HG03064 (cell line): ENCODE data around the gene CCDC30.
"Not testable (repeated sequence)": the region's sequence is repeated elsewhere in the genome, so short reads cannot be mapped to it uniquely, and the experiment has no call there.

ENCODE experiments used
- ATAC-seq: cut with Tn5 transposase; IDR thresholded peaks from one replicate; pipeline ENCODE4 v1.9.1; 2021; ENCODE audit warnings: low read depth; ENCODE audit not compliant: unreplicated experiment

The CCDC30 gene

DNA sequence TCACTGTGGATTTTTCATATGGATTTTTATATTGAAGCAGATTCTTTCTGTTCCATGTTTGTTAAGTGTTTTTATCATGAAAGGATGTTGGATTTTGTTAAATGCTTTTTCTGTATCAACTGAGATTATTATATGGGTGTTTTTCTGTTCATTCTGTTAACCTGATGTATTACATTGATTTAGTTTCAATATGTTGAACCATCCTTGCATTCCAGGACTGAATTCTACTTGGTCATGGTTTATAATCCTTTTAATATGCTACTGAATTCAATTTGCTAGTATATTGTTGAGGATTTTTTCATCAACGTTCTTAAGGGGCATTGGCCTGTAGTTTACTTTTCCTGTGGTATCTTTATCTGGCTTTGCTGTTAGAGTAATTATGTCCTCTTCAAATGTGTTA lies 55.8 kb downstream of the CCDC30 start:
- ATAC-seq: no peak

DNA sequence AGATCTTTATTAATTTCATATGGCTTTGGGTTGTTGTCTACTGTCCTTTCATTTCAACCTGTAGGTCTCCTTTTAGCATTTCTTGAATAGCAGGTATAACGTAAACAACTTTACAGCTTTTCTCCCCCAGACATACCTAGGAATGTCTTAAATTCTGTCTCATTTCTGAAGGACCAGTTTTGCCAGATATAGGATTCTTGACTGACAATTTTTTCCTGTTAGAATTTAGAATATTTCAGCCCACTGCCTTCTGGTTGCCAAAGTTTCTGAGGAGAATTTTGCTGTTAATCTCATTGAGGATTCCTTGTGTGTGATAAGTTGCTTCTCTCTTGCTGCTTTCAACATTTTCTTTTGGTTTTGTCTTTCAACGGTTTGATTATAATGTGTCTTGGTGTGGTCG lies 60.1 kb downstream of the CCDC30 start:
- ATAC-seq: no peak

DNA sequence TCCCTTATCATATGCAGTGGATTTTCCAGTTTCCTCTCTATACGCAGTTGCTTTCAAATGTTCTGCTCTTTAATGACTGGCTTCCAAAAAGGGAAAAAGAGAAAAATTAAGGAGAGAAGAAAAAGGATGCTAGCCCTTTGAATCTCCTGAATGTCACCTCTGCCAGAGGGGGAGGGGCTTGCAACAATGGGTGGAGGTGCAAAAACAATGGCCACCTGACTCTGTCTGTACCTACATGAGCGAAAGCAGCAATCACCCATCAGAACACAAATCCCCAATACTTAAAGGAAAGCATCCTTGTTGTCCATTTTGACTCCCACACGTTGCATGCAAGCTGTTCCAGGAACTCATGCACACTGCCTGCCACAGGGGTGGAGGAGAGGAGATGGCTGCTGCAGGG lies 61.2 kb downstream of the CCDC30 start:
- ATAC-seq: no peak

DNA sequence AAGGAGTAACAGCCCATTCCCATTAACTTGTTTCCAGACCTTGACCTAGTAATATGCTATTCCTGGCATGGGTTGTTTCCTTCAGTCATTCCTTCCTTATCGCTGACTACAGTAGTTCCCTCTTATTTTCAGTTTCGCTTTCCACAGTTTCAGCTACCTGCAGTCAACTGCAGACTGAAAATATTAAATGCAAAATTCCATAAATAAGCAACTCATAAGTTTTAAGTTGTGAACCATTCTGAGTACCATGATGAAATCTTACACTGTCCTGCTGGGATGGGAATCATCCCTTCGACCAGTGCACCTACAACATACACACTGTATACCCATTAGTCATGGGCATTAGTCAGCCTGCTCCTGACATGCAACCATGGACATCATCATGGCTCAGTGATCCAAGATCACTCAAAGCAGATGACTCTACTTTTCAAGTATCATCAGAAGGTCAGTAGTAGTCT lies 66.7 kb downstream of the CCDC30 start:
- no peak for ATAC-seq

DNA sequence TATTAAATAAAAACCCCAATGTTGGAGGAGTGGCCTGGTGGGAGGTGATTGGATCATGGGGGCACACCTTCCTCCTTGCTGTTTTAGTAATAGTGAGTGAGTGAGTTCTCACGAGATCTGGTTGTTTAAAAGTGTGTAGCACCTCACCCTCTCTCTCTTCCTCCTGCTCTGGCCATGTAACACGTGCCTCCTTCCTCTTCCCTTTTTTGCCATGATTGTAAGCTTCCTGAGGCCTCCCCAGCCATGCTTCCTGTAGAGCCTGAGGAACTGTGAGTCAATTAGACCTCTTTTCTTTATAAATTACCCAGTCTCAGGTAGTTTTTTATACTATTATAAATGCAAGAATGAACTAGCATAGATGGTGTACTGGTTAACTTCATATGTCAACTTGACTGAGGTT lies 68.0 kb downstream of the CCDC30 start:
- no peak for ATAC-seq

DNA sequence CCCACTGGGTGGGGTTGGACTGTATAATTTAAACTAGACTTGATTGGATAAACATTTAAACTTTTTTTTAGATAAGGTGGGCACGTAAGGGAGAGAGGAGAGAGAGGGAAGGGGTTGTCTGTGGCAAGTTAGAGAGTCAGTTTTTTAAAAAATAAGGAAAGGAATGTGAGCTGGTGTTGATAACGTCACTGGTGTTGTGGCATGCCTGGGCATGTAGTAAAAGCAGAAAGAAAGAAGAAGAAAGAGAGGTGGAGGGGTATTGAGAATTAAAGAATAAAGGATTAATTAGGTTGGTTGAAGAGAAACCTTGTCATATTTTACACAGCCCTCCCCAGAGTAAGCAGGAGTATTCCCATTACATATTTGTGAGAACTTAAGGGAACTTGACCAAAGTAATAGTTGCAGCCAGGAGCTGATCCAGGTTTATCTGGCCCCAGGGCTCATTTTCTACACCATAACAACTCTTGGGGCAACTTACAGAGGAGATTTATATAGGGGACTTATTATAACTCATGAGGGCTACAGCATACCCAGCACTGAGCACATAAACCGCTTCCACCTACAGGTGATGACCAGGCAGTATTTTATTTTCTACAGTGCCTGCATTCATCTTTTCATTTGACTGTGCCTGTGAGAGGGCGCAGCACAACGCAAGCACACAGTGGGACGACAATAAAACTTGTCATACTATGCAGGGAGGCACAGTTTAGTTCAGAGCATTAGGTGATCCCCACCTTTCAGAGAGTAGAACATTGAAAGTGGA lies 70.2 kb downstream of the CCDC30 start:
- ATAC-seq: no peak

DNA sequence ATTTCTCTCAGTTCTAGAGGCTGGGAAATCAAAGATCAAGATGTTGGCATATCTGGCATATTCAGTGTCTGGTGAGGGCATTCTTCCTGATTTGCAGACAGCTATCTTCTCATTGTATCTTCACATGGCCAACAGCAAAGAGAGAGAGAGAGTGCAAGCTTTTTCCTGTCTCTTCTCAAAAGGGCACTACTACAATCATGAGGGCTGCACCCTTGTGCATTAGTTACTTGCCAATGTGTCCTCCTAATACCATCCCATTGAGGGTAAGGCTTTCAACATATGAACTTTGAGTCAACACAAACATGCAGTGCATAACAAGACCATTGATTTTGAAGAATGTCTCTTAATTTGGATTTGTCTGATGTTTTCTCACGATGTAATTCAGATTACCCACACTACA lies 78.0 kb downstream of the CCDC30 start:
- no peak for ATAC-seq

GRCh38 chr1:42551180-42551579 lies 88.1 kb downstream of the CCDC30 start:
- no peak for ATAC-seq

- ATAC-seq: no peak
Observed at GRCh38 chr1:42551590-42551989, 88.5 kb downstream of the CCDC30 start.

- ATAC-seq: no peak
Observed at GRCh38 chr1:42552636-42553035, 89.5 kb downstream of the CCDC30 start.

GRCh38 chr1:42557230-42557851 lies 94.3 kb downstream of the CCDC30 start:
- no peak for ATAC-seq

DNA sequence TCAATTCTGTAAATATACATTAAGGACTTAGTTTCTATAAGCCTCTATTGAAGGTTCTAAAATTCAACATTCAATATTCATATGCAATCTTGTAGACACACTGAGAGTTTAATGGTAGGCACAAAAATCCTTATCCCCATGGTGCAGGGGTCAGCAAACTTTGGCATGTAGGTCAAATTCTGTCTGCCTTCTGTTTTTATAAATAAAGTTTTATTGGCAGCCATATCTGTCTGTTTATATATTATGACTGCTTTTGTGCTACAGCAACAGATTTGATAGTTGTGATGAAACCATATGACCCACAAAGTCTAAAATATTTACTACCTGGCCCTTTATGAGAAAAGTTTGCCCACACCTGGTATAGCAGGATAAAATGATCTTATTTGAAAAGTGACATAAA lies 104.0 kb downstream of the CCDC30 start:
- no peak for ATAC-seq

DNA sequence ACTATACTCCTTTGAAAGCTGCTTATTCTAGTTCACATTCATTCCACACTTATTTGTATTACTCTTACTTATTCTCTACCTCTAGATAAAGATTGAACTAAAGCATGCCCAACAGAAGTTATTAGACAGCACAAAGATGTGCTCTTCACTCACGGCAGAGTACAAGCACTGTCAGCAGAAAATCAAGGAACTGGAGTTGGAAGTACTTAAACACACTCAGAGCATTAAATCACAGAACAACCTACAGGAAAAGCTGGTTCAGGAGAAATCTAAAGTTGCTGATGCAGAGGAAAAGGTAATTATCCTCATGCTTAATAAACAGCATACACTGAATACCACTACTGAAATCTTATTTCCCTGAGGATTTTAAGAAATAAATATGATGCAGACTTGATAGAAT lies 113.8 kb downstream of the CCDC30 start:
- ATAC-seq: no peak

GRCh38 chr1:42586016-42586415 lies 122.9 kb downstream of the CCDC30 start:
- ATAC-seq: no peak

DNA sequence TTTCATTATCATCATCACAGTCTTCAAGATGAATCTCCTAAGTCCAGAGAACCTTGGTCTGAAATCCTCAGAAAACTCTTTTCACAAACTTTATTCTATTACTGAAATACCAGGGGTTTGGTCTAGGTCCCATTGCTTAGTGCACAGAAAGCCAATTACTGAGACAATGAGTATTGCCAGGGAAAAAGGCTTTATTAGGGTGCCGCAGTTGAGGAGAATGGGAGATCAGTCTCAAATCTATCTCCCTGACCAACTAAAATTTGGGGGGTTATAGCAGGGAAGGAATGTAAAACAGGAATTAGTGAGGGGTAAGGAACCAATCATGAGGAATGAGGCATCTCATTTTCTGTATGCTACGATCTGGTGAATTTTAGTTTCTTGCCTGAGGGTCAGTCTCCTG lies 124.7 kb downstream of the CCDC30 start:
- ATAC-seq: no peak

DNA sequence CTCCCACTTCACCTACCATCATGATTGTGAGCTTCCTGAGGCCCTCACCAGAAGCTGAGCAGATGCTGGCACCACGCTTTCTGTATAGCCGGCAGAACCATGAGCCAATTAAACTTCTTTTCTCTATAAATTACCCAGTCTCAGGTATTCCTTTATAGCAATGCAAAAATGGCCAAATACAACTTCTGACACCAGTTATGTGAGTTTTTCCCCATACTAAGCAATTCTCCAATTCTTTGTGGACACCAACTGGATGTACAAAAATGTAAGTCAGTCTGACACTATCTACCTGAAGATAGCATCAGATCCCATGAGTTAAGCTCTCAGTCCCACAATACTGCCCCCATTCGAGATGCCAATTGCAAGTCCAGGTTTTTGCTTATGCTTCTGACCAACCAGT lies 129.7 kb downstream of the CCDC30 start:
- ATAC-seq: no peak

- ATAC-seq: no peak
Observed at GRCh38 chr1:42593486-42594100, 130.5 kb downstream of the CCDC30 start.

GRCh38 chr1:42601472-42601871 lies 138.4 kb downstream of the CCDC30 start:
- no peak for ATAC-seq

- ATAC-seq: no peak
Observed at GRCh38 chr1:42613803-42614131, 150.7 kb downstream of the CCDC30 start.

- ATAC-seq: no peak
Observed at GRCh38 chr1:42618866-42619265, 155.8 kb downstream of the CCDC30 start.

DNA sequence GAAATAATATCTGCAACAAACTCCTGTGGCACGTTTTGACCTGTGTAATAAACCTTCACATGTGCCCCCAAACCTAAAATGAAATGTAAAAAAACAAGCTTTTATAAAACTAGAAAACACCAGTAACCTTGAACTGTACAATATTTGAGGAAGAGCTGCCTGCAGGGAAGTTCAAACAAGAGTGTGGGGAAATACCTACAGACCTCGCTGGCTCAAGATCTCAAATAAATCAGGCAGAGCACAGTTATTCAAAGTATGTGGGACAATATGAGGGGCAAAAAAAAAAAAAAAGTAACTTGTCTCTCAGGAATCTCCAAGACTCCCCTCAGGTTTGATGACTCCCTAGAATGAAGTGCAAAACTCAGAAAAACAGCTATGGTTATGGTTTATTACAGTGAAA lies 157.2 kb downstream of the CCDC30 start:
- ATAC-seq: no peak

DNA sequence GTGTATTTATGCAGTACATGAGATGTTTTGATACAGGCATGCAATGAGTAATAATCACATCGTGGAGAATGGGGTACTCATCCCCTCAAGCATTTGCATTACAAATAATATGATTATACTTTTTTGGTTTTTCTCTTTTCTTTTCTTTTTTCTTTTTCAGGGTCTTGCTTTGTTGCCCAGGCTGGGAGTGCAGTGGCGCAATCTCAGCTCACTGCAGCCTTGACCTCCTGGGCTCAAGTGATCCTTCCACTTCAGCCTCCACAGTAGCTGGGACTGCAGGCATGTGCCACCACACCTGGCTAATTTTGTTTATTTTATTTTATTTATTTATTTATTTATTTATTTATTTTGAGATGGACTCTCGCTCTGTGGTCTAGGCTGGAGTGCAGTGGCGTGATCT lies 158.1 kb downstream of the CCDC30 start:
- not testable (repeated sequence) for ATAC-seq
